Subcutaneous adipose tissue (tissue), 4 donors: ENCODE measurements around the gene OR10G8. TPM values are rescaled to one million over a fixed set of nuclear protein-coding genes. Genes with fewer than 3 reads are reported as not detected.

Experiments
- total RNA-seq, 4 donors: library from RNA; depleted of rRNA; stranded (reverse); fragments of >200 nt; gene quantifications; one replicate each; pipeline ENCODE4 v1.1.0, GENCODE V29; 2016
- TF ChIP-seq, protein P1 (sequence below): fragments of 450-650 bp; IDR thresholded peaks from one replicate; pipeline ENCODE4 v1.5.1; 2016; ENCODE audit warnings: low read depth, mild to moderate bottlenecking, control low read depth, antibody characterized with exemption, moderate library complexity

Gene OR10G8
- total RNA-seq, 4 donors from 2014 or later: not detected

DNA sequence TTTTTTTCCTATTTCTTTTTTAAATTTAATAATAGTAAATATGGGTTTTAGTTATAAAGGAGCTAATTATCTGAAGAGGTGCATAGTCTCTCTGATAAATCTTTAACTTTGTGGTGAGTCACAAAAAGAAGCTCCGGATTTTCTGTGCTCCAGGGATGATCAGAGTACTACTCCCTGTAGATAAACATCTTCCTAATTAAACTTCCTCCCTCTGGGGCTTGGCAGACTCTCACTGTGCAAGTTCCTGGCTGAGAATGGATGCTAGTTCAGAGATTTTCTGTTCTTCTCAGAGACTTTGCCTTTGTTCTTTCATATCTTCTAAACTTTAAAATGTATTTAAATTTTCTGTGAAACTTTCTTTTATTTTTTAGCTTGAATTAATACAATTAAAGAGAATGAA lies 14.7 kb downstream of the OR10G8 start, which contains the start of gene OR10G7:
Gene OR10G7, minus strand, starts transcription at position 72 of the 400 bp plus-strand sequence. CDS start 2,324 bp downstream, outside the sequence.
- TF ChIP-seq, protein P1, sequence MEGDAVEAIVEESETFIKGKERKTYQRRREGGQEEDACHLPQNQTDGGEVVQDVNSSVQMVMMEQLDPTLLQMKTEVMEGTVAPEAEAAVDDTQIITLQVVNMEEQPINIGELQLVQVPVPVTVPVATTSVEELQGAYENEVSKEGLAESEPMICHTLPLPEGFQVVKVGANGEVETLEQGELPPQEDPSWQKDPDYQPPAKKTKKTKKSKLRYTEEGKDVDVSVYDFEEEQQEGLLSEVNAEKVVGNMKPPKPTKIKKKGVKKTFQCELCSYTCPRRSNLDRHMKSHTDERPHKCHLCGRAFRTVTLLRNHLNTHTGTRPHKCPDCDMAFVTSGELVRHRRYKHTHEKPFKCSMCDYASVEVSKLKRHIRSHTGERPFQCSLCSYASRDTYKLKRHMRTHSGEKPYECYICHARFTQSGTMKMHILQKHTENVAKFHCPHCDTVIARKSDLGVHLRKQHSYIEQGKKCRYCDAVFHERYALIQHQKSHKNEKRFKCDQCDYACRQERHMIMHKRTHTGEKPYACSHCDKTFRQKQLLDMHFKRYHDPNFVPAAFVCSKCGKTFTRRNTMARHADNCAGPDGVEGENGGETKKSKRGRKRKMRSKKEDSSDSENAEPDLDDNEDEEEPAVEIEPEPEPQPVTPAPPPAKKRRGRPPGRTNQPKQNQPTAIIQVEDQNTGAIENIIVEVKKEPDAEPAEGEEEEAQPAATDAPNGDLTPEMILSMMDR: no peak

DNA sequence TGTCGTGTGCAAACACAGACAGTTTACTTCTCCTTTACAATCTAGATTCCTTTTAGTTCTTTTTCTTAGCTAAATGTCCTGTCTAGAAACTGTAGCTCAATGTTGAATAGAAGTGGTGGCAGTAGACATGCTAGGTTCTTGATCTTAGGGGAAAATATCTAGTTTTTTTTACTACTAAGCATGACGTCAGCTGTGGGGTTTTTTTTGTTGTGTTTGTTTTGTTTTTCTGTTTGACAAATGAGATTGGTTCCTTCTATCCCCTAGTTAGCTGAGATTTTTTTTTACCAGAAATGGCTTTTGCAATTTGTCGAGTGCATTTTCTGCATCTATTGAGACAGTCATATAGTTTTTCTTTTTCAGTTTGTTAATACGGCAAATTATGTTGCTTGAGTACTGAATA lies 16.8 kb downstream of the OR10G8 start:
- TF ChIP-seq, protein P1: no peak

- TF ChIP-seq, protein P1: no peak
Measured at GRCh38 chr11:124050748-124051147, 24.1 kb downstream of the OR10G8 start.

DNA sequence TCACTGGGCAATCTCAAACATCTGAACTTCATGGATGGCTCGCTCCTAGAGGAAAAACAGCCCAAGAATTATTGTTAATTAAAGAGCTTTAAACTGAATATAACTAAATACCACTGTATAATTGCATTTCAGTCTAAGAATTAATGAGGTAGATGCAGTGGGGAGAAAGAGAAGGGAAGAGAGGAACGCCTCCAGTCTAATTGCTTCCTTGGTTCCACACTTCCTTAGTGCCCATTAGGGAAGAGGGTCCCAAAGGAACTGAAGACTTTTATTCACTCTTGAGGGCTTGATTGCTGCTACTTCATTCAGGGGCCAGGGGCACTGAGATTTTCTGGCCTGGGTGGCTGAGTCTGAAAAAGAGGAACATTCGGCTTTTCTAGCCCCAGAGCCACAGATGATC lies 26.4 kb downstream of the OR10G8 start:
- TF ChIP-seq, protein P1: no peak

GRCh38 chr11:124068601-124069110 lies 42.1 kb downstream of the OR10G8 start:
- TF ChIP-seq, protein P1: no peak

DNA sequence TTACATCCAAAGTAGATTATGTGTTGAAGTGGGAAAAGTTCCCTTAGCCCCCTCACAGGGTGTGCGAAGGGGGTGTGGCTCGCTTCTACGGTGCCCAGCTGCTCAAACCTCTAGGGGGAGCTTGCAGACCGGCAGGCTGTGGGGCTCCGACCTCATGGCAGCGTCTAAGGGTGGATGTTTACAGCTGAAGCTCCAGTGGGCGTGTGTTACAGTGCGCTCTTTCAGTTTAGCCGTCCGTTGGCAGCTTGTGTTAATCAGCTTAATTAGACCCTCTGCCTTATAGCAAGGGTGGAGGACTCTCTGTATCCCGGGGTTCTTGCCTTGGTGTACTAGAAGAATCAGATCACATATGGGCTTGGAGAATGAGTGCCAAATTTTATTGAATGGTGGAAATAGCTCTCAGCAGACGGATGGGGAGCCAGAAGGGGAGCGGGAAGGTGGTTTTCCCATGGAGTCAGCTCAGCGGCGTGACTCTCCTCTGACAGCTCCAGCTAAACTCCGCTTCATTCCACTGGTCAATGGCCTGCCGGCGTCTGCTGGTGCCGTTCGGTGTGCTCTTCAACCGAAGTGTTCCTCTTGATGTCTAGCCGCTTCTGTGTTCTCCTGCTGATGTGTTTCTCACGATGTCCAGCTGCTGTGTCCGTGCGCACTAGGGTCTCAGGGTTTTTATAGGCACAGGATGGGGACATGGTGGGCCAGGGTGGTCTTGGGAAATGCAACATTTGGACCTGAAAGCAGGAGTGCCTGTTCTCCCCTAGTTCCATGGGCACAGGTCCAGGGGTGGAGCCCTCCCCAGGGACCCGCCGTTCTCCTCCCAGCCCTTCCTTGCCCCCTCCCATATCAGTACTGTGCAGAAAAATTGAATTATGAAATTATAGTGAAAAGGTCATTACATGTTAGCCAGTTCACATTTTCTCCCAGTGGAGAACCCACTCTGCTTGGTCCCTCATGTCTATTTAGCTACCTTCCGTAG lies 43.1 kb downstream of the OR10G8 start:
- TF ChIP-seq, protein P1: no peak

GRCh38 chr11:124070915-124071622 lies 44.5 kb downstream of the OR10G8 start:
- TF ChIP-seq, protein P1: no peak
